Neural progenitor cell (in vitro differentiated cells): ENCODE data around the gene MOV10L1.

Source experiments
- CTCF ChIP-seq: fragments of 200-600 bp; sonication (generic); IDR thresholded peaks from 2 replicates; pipeline ENCODE4 v1.5.1; 2017; ENCODE audit warnings: antibody characterized with exemption, mild to moderate bottlenecking
- EZH2 ChIP-seq: fragments of 200-600 bp; sonication (generic); IDR thresholded peaks from 2 replicates; pipeline ENCODE4 v1.6.1; 2017; ENCODE audit warnings: antibody characterized with exemption, mild to moderate bottlenecking, moderate library complexity
- EZH2phosphoT487 ChIP-seq: fragments of 200-600 bp; sonication (generic); IDR thresholded peaks from 2 replicates; pipeline ENCODE4 v1.6.1; 2017; ENCODE audit warnings: antibody characterized with exemption

GRCh38 chr22:50139843-50140415 is 50.1 kb downstream of the MOV10L1 start:
- TF ChIP-seq EZH2 (no peak), CTCF (no peak), EZH2phosphoT487 (no peak)
